ENCODE data around the gene EXOSC5. TPM values are rescaled to one million over a fixed set of nuclear protein-coding genes. Genes with fewer than 3 reads are reported as not detected.

Gene EXOSC5
- total RNA-seq, 2 experiments from 2014 or later, result 18.8 to 25.2 TPM

GRCh38 chr19:41424335-41425173 is 27.4 kb upstream of the EXOSC5 start:
- peak overlapping the region; percentile 8 for H3K4me3 Mint-ChIP-seq
- CTCF ChIA-PET, result interaction anchor here (0.7 kb wide), 1 partner anchor 24 kb away, joined by 3 read pairs; no protein-coding TSS in a partner anchor
- peaks cover 21% of the 10 kb centered on the region for H3K36me3 Mint-ChIP-seq (ENCODE audit: low read depth)
- no peak for DNase-seq
- no peaks in the 10 kb centered on the region for H3K27me3 Mint-ChIP-seq
- H3K27ac Mint-ChIP-seq, result peak overlapping the region; percentile 68
- H3K9me3 Mint-ChIP-seq, result no peaks in the 10 kb centered on the region
- POLR2A ChIA-PET, result interaction anchor here (0.6 to 1.9 kb wide), 3 partner anchors 15 to 160 kb away, joined by 3 to 7 read pairs (median 4); partner anchors contain the start of genes DMAC2 and HNRNPUL1
- peaks cover 38% of the 10 kb centered on the region for H3K4me1 Mint-ChIP-seq

GRCh38 chr19:41422955-41423354 is 25.8 kb upstream of the EXOSC5 start:
- H3K4me3 Mint-ChIP-seq, result no peak overlapping the region
- peaks cover 25% of the 10 kb centered on the region for H3K4me1 Mint-ChIP-seq
- no peak for DNase-seq
- POLR2A ChIA-PET, result no interaction called here
- CTCF ChIA-PET, result no interaction called here
- no peaks in the 10 kb centered on the region for H3K27me3 Mint-ChIP-seq
- peaks cover 26% of the 10 kb centered on the region for H3K36me3 Mint-ChIP-seq (ENCODE audit: low read depth)
- no peaks in the 10 kb centered on the region for H3K9me3 Mint-ChIP-seq
- no peak overlapping the region for H3K27ac Mint-ChIP-seq

- no peak overlapping the region for H3K4me3 Mint-ChIP-seq
- H3K27me3 Mint-ChIP-seq, result no peaks in the 10 kb centered on the region
- H3K27ac Mint-ChIP-seq, result no peak overlapping the region
- DNase-seq, result no peak
- peaks cover 24% of the 10 kb centered on the region for H3K36me3 Mint-ChIP-seq (ENCODE audit: low read depth)
- H3K9me3 Mint-ChIP-seq, result no peaks in the 10 kb centered on the region
- POLR2A ChIA-PET, result no interaction called here
- CTCF ChIA-PET, result no interaction called here
- peaks cover 20% of the 10 kb centered on the region for H3K4me1 Mint-ChIP-seq
These were observed 25.3 kb upstream of the EXOSC5 start for GRCh38 chr19:41422456-41422855.

GRCh38 chr19:41421973-41422372 is 24.8 kb upstream of the EXOSC5 start:
- Mint-ChIP-seq H3K4me3 (no peak overlapping the region), H3K27ac (no peak overlapping the region), H3K4me1 (peaks cover 16% of the 10 kb centered on the region), H3K27me3 (no peaks in the 10 kb centered on the region), H3K9me3 (no peaks in the 10 kb centered on the region), H3K36me3 (ENCODE audit: low read depth) (peaks cover 26% of the 10 kb centered on the region)
- ChIA-PET CTCF (no interaction called here), POLR2A (no interaction called here)
- no peak for DNase-seq

- peaks cover 10% of the 10 kb centered on the region for H3K4me1 Mint-ChIP-seq
- peaks cover 25% of the 10 kb centered on the region for H3K36me3 Mint-ChIP-seq (ENCODE audit: low read depth)
- DNase-seq, result no peak
- H3K4me3 Mint-ChIP-seq, result no peak overlapping the region
- no peaks in the 10 kb centered on the region for H3K27me3 Mint-ChIP-seq
- ChIA-PET CTCF (no interaction called here), POLR2A (no interaction called here)
- H3K27ac Mint-ChIP-seq, result no peak overlapping the region
- no peaks in the 10 kb centered on the region for H3K9me3 Mint-ChIP-seq
These were observed 24.2 kb upstream of the EXOSC5 start for GRCh38 chr19:41421314-41421713.

GRCh38 chr19:41420101-41420880 is 23.1 kb upstream of the EXOSC5 start:
- DNase-seq, result no peak
- Mint-ChIP-seq H3K4me3 (no peak overlapping the region), H3K36me3 (ENCODE audit: low read depth) (peaks cover 26% of the 10 kb centered on the region), H3K9me3 (no peaks in the 10 kb centered on the region), H3K4me1 (peaks cover 6% of the 10 kb centered on the region), H3K27me3 (no peaks in the 10 kb centered on the region), H3K27ac (no peak overlapping the region)
- CTCF ChIA-PET, result interaction anchor here (0.5 kb wide), 1 partner anchor 37 kb away, joined by 3 read pairs; no protein-coding TSS in a partner anchor
- POLR2A ChIA-PET, result no interaction called here

GRCh38 chr19:41416194-41416674 is 19.1 kb upstream of the EXOSC5 start:
- ChIA-PET CTCF (no interaction called here), POLR2A (interaction anchor here (1.0 kb wide), 1 partner anchor 12 kb away, joined by 4 read pairs; no protein-coding TSS in a partner anchor)
- Mint-ChIP-seq H3K4me1 (no peaks in the 10 kb centered on the region), H3K4me3 (no peak overlapping the region), H3K27ac (no peak overlapping the region), H3K27me3 (no peaks in the 10 kb centered on the region), H3K36me3 (ENCODE audit: low read depth) (peaks cover 35% of the 10 kb centered on the region), H3K9me3 (no peaks in the 10 kb centered on the region)
- DNase-seq, result no peak

GRCh38 chr19:41415154-41415571 is 18.0 kb upstream of the EXOSC5 start:
- Mint-ChIP-seq H3K36me3 (ENCODE audit: low read depth) (peaks cover 35% of the 10 kb centered on the region), H3K4me1 (peaks cover under 1% of the 10 kb centered on the region), H3K27ac (no peak overlapping the region), H3K9me3 (no peaks in the 10 kb centered on the region), H3K27me3 (no peaks in the 10 kb centered on the region), H3K4me3 (no peak overlapping the region)
- no peak for DNase-seq
- ChIA-PET POLR2A (no interaction called here), CTCF (no interaction called here)

GRCh38 chr19:41414461-41414860 is 17.3 kb upstream of the EXOSC5 start:
- Mint-ChIP-seq H3K4me3 (no peak overlapping the region), H3K36me3 (ENCODE audit: low read depth) (peaks cover 35% of the 10 kb centered on the region), H3K4me1 (peaks cover 6% of the 10 kb centered on the region), H3K27me3 (no peaks in the 10 kb centered on the region), H3K27ac (no peak overlapping the region), H3K9me3 (no peaks in the 10 kb centered on the region)
- ChIA-PET POLR2A (no interaction called here), CTCF (no interaction called here)
- DNase-seq, result no peak

GRCh38 chr19:41413947-41414346 is 16.8 kb upstream of the EXOSC5 start:
- Mint-ChIP-seq H3K4me3 (no peak overlapping the region), H3K27me3 (no peaks in the 10 kb centered on the region), H3K9me3 (no peaks in the 10 kb centered on the region), H3K4me1 (peaks cover 9% of the 10 kb centered on the region), H3K27ac (no peak overlapping the region), H3K36me3 (ENCODE audit: low read depth) (peaks cover 32% of the 10 kb centered on the region)
- CTCF ChIA-PET, result no interaction called here
- DNase-seq, result no peak
- POLR2A ChIA-PET, result no interaction called here

- no peak for DNase-seq
- POLR2A ChIA-PET, result no interaction called here
- Mint-ChIP-seq H3K27ac (no peak overlapping the region), H3K4me3 (no peak overlapping the region), H3K4me1 (peaks cover 9% of the 10 kb centered on the region), H3K9me3 (no peaks in the 10 kb centered on the region), H3K36me3 (ENCODE audit: low read depth) (peaks cover 28% of the 10 kb centered on the region), H3K27me3 (no peaks in the 10 kb centered on the region)
- CTCF ChIA-PET, result no interaction called here
These were observed 15.8 kb upstream of the EXOSC5 start for GRCh38 chr19:41412953-41413352.

- POLR2A ChIA-PET, result no interaction called here
These were observed 14.8 kb upstream of the EXOSC5 start for GRCh38 chr19:41411968-41412265.

GRCh38 chr19:41411100-41411967 is 14.2 kb upstream of the EXOSC5 start:
- no peaks in the 10 kb centered on the region for H3K9me3 Mint-ChIP-seq
- POLR2A ChIA-PET, result no interaction called here
- CTCF ChIA-PET, result no interaction called here
- H3K27ac Mint-ChIP-seq, result no peak overlapping the region
- no peaks in the 10 kb centered on the region for H3K27me3 Mint-ChIP-seq
- H3K4me1 Mint-ChIP-seq, result peaks cover 9% of the 10 kb centered on the region
- H3K4me3 Mint-ChIP-seq, result no peak overlapping the region
- peaks cover 23% of the 10 kb centered on the region for H3K36me3 Mint-ChIP-seq (ENCODE audit: low read depth)
- no peak for DNase-seq

More at GRCh38 chr19:41411968-41412265, 14.8 kb upstream of the EXOSC5 start:
- Mint-ChIP-seq H3K36me3 (ENCODE audit: low read depth) (peaks cover 24% of the 10 kb centered on the region), H3K4me3 (no peak overlapping the region), H3K9me3 (no peaks in the 10 kb centered on the region), H3K27ac (no peak overlapping the region), H3K27me3 (no peaks in the 10 kb centered on the region), H3K4me1 (peaks cover 9% of the 10 kb centered on the region)
- CTCF ChIA-PET, result no interaction called here
- DNase-seq, result no peak
